ENCODE results near the gene LMX1B. TPM values are rescaled to one million over a fixed set of nuclear protein-coding genes. Genes with fewer than 3 reads are reported as not detected.

The LMX1B gene
- total RNA-seq, 1 experiment from 2014 or later, result 12.4 TPM

DNA sequence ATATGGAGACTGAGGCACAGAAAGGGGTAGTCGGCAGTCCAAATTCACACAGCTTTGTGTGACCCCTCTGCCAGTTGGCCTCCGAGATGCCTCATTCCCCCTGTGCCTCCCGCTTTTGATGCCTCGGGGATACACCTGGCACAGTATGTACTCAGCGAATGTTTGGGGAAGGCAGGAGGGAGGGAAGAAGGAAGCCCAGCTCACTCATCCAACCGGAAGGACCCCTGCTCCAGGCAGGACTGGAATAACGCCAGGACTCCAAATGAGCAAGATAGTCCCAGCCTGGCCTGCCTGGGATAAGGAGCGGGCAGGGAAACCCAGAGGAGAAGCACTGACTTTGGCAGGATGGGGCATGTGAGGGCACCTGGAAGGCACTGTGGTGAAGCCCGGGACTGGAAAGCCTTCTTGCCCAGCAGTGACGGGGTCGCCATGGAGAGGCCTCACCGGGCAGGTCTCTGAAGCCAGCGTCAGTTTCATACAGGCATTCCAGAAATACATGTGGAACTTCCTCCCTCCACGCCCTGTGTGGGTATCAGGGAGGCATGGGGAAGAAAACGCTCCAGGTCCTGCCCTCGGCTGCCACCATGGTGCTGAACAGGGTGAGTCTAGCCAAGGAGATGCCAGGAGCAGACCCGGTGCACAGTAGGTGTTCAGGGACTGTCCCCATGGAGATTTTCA lies 20.3 kb downstream of the LMX1B start (continued):
- TF ChIP-seq PRDM15 (CRISPR knock-in tag; IDR thresholded peaks at IDR 0.05), result no peak

DNA sequence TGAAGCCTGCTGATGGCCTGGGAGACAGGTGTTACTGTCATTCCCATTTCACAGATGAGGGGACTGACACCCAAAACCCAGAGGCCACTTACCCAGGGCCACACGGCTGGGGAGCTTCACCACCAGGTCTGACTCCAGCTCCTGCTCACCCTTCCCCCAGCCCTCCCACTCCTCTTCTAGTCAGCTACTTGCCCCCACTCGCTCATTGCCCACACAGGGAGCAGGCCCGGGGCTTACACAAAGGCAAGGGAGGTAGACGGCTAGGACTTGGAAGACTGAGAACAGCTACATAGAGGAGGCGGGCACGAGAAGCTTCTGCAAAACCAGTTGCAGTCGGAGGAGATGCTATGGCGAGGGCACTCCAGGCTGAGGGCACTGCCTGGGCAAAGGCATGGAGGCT lies 21.3 kb downstream of the LMX1B start:
- Mint-ChIP-seq H3K4me3 (no peak overlapping the region), H3K27me3 (ENCODE audit: low read depth) (peaks cover 97% of the 10 kb centered on the region), H3K4me1 (peaks cover 28% of the 10 kb centered on the region), H3K36me3 (no peaks in the 10 kb centered on the region), H3K9me3 (no peaks in the 10 kb centered on the region), H3K27ac (no peak overlapping the region)
- no peak for ATAC-seq
- TF ChIP-seq PREB (CRISPR knock-in tag; IDR thresholded peaks at IDR 0.05; ENCODE audit: borderline replicate concordance) (no peak), ZNF138 (CRISPR knock-in tag; conservative IDR thresholded peaks at IDR 0.05) (no peak), FOXP4 (CRISPR knock-in tag; IDR thresholded peaks at IDR 0.05) (no peak), TCF7 (CRISPR knock-in tag; IDR thresholded peaks at IDR 0.05; ENCODE audit: low read depth) (no peak), MLX (CRISPR knock-in tag; IDR thresholded peaks at IDR 0.05) (no peak), ESRRA (CRISPR knock-in tag; IDR thresholded peaks at IDR 0.05; ENCODE audit: borderline replicate concordance) (no peak), KAT7 (CRISPR knock-in tag; IDR thresholded peaks at IDR 0.05; ENCODE audit: borderline replicate concordance) (no peak), JAZF1 (CRISPR knock-in tag; IDR thresholded peaks at IDR 0.05) (no peak), NR2C2 (CRISPR knock-in tag; IDR thresholded peaks at IDR 0.05) (no peak), GTF2I (CRISPR knock-in tag; conservative IDR thresholded peaks at IDR 0.05) (no peak), IRF2 (CRISPR knock-in tag; IDR thresholded peaks at IDR 0.05; ENCODE audit: borderline replicate concordance, low read depth) (no peak)
- TF ChIP-seq, protein P1, sequence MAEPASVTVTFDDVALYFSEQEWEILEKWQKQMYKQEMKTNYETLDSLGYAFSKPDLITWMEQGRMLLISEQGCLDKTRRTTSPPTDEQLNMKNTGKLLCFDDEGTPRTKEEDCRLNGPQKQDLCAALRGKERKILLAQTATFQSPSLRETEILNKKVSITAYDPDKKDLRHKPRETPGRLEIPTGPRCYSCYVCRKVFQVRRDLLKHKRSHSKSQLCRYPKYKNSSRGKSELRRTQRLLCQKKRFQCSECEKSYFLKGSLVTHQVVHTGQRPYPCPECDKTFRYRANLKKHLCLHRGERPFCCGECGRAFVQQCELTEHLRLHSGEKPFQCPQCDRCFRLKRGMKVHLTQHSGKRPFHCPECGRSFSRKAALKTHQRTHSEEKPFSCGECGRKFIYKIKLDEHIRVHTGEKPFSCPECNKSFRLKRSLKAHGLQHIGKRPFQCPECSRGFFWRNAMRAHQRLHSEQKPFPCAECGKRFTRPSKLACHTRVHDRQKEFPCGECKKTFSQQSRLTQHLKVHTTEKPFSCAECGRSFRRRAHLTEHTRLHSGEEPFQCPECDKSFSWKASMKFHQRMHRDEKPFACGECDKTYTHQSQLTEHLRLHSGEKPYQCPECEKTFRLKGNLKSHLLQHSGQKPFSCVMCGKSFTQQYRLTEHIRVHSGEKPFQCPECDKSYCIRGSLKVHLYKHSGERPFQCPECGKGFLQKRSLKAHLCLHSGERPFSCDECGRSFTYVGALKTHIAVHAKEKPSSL (CRISPR knock-in tag; conservative IDR thresholded peaks at IDR 0.05), result no peak
- TF ChIP-seq, protein P2, sequence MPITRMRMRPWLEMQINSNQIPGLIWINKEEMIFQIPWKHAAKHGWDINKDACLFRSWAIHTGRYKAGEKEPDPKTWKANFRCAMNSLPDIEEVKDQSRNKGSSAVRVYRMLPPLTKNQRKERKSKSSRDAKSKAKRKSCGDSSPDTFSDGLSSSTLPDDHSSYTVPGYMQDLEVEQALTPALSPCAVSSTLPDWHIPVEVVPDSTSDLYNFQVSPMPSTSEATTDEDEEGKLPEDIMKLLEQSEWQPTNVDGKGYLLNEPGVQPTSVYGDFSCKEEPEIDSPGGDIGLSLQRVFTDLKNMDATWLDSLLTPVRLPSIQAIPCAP (CRISPR knock-in tag; IDR thresholded peaks at IDR 0.05), result no peak
- TF ChIP-seq, protein P3, sequence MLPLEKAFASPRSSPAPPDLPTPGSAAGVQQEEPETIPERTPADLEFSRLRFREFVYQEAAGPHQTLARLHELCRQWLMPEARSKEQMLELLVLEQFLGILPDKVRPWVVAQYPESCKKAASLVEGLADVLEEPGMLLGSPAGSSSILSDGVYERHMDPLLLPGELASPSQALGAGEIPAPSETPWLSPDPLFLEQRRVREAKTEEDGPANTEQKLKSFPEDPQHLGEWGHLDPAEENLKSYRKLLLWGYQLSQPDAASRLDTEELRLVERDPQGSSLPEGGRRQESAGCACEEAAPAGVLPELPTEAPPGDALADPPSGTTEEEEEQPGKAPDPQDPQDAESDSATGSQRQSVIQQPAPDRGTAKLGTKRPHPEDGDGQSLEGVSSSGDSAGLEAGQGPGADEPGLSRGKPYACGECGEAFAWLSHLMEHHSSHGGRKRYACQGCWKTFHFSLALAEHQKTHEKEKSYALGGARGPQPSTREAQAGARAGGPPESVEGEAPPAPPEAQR (CRISPR knock-in tag; IDR thresholded peaks at IDR 0.05), result no peak
- TF ChIP-seq, protein P4, sequence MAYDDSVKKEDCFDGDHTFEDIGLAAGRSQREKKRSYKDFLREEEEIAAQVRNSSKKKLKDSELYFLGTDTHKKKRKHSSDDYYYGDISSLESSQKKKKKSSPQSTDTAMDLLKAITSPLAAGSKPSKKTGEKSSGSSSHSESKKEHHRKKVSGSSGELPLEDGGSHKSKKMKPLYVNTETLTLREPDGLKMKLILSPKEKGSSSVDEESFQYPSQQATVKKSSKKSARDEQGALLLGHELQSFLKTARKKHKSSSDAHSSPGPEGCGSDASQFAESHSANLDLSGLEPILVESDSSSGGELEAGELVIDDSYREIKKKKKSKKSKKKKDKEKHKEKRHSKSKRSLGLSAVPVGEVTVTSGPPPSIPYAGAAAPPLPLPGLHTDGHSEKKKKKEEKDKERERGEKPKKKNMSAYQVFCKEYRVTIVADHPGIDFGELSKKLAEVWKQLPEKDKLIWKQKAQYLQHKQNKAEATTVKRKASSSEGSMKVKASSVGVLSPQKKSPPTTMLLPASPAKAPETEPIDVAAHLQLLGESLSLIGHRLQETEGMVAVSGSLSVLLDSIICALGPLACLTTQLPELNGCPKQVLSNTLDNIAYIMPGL (CRISPR knock-in tag; IDR thresholded peaks at IDR 0.05), result no peak
- no peak for DNase-seq (ENCODE audit: low spot score)
- CTCF ChIA-PET, result interaction anchor here (1.2 to 8.8 kb wide), 6 partner anchors 17 to 147 kb away, joined by 3 to 83 read pairs (median 4); no protein-coding TSS in a partner anchor
- POLR2A ChIA-PET, result no interaction called here

Measured in WTC11 (cell line).